Liver (tissue), 3 donors: Measurements from ENCODE around the gene GALNT6.

ENCODE experiments used
- CTCF ChIP-seq: fragments of 150-350 bp; IDR thresholded peaks from 2 replicates; pipeline ENCODE4 v1.5.1; 2017; ENCODE audit warnings: improper control_type of control experiment, low read depth, low read length; ENCODE audit not compliant: missing input control
- RAD21 ChIP-seq, 2 donors: IDR thresholded peaks; 2 replicates each; pipeline ENCODE4 v1.6.1; 2016; ENCODE audit warnings: antibody characterized with exemption in 2 of 2, mild to moderate bottlenecking in 2 of 2
- donor health status: healthy.
- donor health status: healthy.

- no peak for TF ChIP-seq RAD21 (IDR thresholded peaks at IDR 0.05)
- no peak for TF ChIP-seq CTCF
Measured at GRCh38 chr12:51437431-51437830, 46.2 kb upstream of the GALNT6 start.
